ENCODE data around the gene FARS2. TPM values are rescaled to one million over a fixed set of nuclear protein-coding genes. Genes with fewer than 3 reads are reported as not detected.

The FARS2 gene
- total RNA-seq, 2 donors from 2014 or later, result 20.7 to 26.4 TPM

DNA sequence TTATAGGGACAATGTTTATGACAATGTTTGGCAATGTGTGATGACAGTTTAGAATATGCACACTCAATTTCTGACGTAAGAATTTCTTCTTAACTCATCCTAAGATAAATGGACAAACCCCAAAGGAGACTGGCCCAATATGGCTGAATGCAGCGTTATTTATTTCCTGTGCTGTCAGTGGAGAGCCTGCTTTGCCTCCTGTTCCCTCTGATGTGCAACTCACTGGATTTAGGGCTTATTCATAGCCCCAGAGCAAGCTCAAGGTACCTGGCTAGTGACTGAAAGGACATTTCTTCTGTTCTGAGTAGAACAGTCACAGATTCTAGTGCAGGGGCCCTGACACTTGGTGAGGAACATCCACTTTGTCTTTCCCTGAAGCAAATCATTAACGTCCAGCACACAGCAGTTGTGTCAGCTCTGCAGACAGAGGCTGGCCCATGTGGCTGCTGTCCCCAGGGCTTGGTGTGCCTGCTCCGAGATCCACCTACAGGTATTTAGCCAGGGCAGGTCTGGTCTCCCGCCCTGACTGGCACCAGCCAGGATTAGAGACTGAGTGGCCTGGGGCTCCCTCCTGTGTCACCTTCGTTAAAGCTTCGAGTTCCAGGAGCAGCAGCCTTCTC is 64.8 kb downstream of the FARS2 start:
- Mint-ChIP-seq H3K4me3 (no peak overlapping the region), H3K4me1 (peaks cover 17% of the 10 kb centered on the region), H3K27me3 (no peaks in the 10 kb centered on the region), H3K36me3 (ENCODE audit: low read depth) (no peaks in the 10 kb centered on the region), H3K27ac (no peak overlapping the region)
- DNase-seq (no peak), ATAC-seq (no peak)
- H3K9me3 ChIP-seq (ENCODE audit: control insufficient read depth, low read length, poor library complexity, severe bottlenecking), result no peaks in the 10 kb centered on the region

DNA sequence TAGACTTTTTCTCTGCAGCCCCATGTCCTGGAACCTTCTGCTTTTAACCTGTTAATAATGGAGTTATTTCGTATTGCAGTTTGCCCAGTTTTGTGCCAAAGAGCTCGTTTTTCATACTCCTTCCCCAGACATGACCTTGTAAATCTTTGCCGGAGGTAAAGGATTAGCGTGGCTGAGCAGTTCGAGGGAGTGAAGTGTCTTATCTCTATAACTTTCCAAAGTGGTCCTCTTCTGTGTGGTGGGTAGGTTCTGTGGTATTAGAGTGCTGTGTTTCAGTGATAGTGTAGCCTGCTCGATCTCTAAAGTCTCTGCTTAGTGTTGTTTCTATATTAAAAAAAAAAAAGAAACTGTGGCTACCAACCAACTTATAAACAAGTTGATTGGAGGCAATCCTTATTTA is 67.5 kb downstream of the FARS2 start:
- Mint-ChIP-seq H3K36me3 (ENCODE audit: low read depth) (no peaks in the 10 kb centered on the region), H3K4me3 (no peak overlapping the region), H3K27me3 (no peaks in the 10 kb centered on the region), H3K27ac (no peak overlapping the region), H3K4me1 (peaks cover 17% of the 10 kb centered on the region)
- no peak for DNase-seq
- H3K9me3 ChIP-seq (ENCODE audit: control insufficient read depth, low read length, poor library complexity, severe bottlenecking), result no peaks in the 10 kb centered on the region
- ATAC-seq, result no peak

DNA sequence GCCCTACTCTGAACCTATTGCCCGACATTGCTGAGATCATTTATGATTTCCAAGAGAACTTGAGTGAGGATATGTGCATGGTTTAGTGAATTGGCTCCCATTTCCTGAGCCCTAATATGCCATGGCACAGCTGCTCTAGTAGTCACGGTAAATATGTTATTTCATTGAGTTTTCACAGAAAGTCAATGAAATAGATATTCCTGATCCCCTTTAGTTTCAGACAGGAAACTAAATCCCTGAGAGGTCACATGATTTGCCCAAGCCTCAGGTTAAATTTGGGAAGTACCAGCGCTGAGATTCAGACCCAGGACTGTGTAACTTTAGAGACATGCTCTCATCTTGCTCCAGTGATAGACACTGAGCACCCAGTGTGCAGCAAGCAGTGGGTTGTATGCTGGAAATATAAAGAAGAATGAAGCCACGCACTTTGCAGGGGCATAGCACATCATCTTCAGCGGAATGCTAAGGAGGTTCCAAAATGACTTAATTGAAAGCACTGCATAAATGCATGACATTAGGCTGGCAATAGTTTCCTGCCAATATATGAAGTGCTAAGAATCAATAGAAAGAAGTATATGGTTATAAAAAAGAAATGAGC is 70.6 kb downstream of the FARS2 start:
- ATAC-seq (no peak), DNase-seq (no peak)
- no peaks in the 10 kb centered on the region for H3K9me3 ChIP-seq (ENCODE audit: control insufficient read depth, low read length, poor library complexity, severe bottlenecking)
- no peaks in the 10 kb centered on the region for H3K27me3 Mint-ChIP-seq
- peaks cover 27% of the 10 kb centered on the region for H3K4me1 Mint-ChIP-seq
- H3K36me3 Mint-ChIP-seq (ENCODE audit: low read depth), result no peaks in the 10 kb centered on the region
- no peak overlapping the region for H3K4me3 Mint-ChIP-seq
- no peak overlapping the region for H3K27ac Mint-ChIP-seq

DNA sequence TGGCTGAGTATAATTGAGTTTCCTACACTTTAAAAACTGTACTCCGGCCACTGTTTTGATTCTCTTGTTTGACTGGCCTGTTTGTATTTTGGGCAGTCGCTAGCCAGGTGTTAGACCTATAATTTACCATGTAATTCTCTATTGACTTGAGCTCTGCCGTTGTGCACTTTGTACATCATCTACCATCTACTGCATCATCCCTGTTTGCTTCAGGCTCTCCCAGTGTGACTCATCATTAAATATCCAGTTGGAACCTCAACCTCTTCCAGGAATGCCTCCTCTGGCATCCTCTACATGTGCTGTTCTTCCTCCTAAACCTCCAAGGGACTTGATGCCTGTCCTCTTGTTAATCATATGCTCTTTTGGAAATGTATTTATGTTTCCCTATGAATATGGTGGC is 72.3 kb downstream of the FARS2 start:
- H3K27me3 Mint-ChIP-seq, result no peaks in the 10 kb centered on the region
- H3K9me3 ChIP-seq (ENCODE audit: control insufficient read depth, low read length, poor library complexity, severe bottlenecking), result no peaks in the 10 kb centered on the region
- no peak overlapping the region for H3K27ac Mint-ChIP-seq
- ATAC-seq (no peak), DNase-seq (no peak)
- no peaks in the 10 kb centered on the region for H3K36me3 Mint-ChIP-seq (ENCODE audit: low read depth)
- no peak overlapping the region for H3K4me3 Mint-ChIP-seq
- peaks cover 32% of the 10 kb centered on the region for H3K4me1 Mint-ChIP-seq

DNA sequence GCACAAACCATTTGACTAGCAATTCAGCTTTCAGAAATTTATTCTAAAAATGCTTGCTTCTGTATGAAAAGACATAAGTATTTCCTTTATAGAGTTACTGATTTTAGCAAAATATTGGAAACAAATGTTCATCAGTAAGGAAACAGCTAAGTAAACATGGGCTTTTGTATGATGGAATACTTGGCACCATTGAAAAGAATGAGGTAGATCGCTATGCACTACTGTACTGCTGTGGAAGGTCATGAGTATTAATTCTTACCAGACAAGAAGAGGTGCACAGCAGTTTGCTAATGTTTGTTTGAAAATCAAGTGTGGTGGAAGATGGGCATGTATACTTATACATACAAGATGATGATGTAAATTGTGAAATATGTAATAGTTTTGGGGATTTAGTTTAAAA is 73.0 kb downstream of the FARS2 start:
- H3K4me3 Mint-ChIP-seq, result no peak overlapping the region
- no peaks in the 10 kb centered on the region for H3K9me3 ChIP-seq (ENCODE audit: control insufficient read depth, low read length, poor library complexity, severe bottlenecking)
- peaks cover 32% of the 10 kb centered on the region for H3K4me1 Mint-ChIP-seq
- ATAC-seq (no peak), DNase-seq (no peak)
- H3K27ac Mint-ChIP-seq, result no peak overlapping the region
- no peaks in the 10 kb centered on the region for H3K36me3 Mint-ChIP-seq (ENCODE audit: low read depth)
- no peaks in the 10 kb centered on the region for H3K27me3 Mint-ChIP-seq

DNA sequence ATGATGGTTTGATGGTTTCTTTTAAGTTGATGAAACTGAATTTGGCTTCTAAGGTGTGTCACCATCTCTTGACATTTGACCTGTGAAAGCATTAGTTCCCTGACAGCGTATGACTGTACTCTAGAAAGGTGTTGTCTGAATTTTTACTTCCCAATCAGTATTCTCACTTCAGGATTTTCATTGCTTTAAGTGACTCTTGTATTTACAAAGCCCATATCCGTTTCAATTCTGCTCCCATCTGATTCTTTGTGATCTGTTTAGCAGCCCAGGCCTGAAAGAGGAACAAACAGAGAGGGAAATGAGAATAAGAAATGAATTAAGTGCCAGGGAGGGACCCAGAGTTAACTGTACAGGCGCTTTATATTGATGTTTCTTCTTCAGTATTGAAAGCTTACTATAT is 73.7 kb downstream of the FARS2 start:
- no peaks in the 10 kb centered on the region for H3K36me3 Mint-ChIP-seq (ENCODE audit: low read depth)
- no peaks in the 10 kb centered on the region for H3K27me3 Mint-ChIP-seq
- no peak for ATAC-seq
- H3K9me3 ChIP-seq (ENCODE audit: control insufficient read depth, low read length, poor library complexity, severe bottlenecking), result no peaks in the 10 kb centered on the region
- peaks cover 32% of the 10 kb centered on the region for H3K4me1 Mint-ChIP-seq
- no peak for DNase-seq
- no peak overlapping the region for H3K4me3 Mint-ChIP-seq
- peak overlapping the region; percentile 11 for H3K27ac Mint-ChIP-seq

DNA sequence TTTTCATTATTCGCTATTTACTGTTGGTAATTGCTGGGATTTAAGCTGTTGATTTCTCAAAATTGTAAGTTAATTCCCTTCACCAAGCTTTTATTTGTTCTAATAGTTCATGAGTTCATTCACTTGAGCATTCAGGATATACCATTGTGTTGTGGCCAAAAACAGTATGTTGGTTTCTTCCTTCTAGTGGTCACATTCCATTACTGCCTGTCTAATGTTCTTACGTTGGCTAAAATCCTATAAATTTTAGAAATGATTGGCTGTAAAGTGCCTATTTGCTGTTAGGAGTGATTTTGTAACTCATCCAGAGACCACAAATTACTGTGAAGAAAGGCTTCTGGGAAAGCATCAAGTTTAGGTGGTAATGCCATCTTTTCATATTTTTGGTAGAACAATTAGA is 76.3 kb downstream of the FARS2 start:
- H3K9me3 ChIP-seq (ENCODE audit: control insufficient read depth, low read length, poor library complexity, severe bottlenecking), result no peaks in the 10 kb centered on the region
- no peak overlapping the region for H3K27ac Mint-ChIP-seq
- DNase-seq (no peak), ATAC-seq (no peak)
- no peaks in the 10 kb centered on the region for H3K27me3 Mint-ChIP-seq
- peaks cover 26% of the 10 kb centered on the region for H3K4me1 Mint-ChIP-seq
- no peaks in the 10 kb centered on the region for H3K36me3 Mint-ChIP-seq (ENCODE audit: low read depth)
- no peak overlapping the region for H3K4me3 Mint-ChIP-seq

DNA sequence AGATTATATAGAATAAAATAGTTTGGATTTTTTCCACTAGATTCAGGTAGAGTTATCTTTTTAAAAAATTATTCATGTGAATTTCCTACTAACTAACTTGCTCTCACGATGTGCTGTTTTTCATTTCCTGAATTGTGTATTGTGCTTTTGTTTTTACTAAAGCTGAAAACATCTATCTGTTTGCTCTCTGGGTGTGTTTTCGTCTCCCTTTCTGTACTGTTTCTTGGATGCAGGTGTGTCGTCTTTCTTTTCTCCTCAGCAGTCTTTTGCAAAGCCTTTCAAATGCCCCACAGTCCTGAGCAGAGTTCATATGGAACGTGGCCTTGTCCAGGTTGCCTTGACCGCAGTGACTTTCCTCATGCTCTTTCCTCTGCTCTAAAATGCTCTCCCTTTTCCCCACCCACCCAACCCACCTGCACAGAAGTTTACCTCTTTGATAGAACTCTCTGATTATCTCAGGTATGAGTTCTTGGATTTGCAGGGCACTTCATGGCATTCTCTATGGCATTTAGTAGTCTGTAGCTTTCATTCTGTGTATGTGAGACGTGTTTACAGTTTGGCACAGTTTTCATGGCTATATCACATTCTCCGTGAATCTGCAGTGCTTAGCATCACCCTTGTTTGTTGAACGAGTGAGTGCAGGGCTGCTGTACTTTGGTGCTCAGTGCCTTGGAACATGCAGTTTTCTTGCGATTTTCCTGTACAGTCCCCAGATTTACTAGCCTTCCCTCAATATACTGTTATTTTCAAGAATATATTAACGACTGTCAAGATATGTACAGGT is 77.1 kb downstream of the FARS2 start:
- DNase-seq (no peak), ATAC-seq (no peak)
- H3K27ac Mint-ChIP-seq, result peak overlapping the region; percentile 32
- no peaks in the 10 kb centered on the region for H3K27me3 Mint-ChIP-seq
- no peaks in the 10 kb centered on the region for H3K9me3 ChIP-seq (ENCODE audit: control insufficient read depth, low read length, poor library complexity, severe bottlenecking)
- H3K36me3 Mint-ChIP-seq (ENCODE audit: low read depth), result no peaks in the 10 kb centered on the region
- peak overlapping the region; percentile 83 for H3K4me3 Mint-ChIP-seq
- H3K4me1 Mint-ChIP-seq, result peaks cover 26% of the 10 kb centered on the region

DNA sequence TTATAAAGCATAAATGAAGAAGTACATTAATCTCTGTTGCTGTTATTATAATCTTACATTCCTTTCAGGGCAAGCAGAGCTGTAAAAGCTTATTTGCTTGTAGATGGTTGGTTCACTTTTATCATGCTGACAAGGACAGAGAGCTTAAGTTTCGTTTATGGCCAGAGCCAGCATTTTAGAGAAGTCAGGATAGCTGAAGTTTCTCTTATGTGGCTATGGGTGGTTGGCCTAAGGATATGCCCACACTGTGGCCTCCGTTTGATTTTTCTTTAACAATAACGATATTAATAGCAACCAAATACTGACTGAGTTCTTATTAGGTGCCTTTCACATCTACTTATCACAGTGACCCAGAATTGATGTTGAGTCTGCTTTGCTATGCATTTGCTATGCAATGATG is 78.5 kb downstream of the FARS2 start:
- no peak for DNase-seq
- Mint-ChIP-seq H3K27me3 (no peaks in the 10 kb centered on the region), H3K4me1 (peaks cover 19% of the 10 kb centered on the region), H3K36me3 (ENCODE audit: low read depth) (no peaks in the 10 kb centered on the region), H3K4me3 (no peak overlapping the region), H3K27ac (no peak overlapping the region)
- H3K9me3 ChIP-seq (ENCODE audit: control insufficient read depth, low read length, poor library complexity, severe bottlenecking), result no peaks in the 10 kb centered on the region
- no peak for ATAC-seq

DNA sequence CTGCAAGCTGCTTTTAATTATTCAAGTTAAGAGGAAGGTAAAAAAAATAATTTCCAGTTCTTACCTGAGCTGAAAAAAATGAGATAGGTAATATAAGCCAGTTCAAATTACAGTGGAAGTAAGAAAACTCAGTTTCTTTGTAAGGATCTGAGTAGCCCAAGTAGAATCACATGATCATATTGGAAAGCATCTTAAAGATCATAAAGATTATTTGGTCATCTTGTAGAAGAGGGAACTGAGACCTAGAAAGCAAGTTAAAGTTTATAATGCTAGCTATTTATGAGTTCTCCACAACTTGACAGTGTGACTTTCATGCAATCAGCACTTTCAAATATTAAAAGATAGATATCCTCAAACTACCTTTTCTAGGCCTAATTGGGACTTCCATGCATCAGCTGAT is 80.5 kb downstream of the FARS2 start:
- no peak overlapping the region for H3K27ac Mint-ChIP-seq
- no peaks in the 10 kb centered on the region for H3K9me3 ChIP-seq (ENCODE audit: control insufficient read depth, low read length, poor library complexity, severe bottlenecking)
- no peaks in the 10 kb centered on the region for H3K27me3 Mint-ChIP-seq
- H3K4me3 Mint-ChIP-seq, result no peak overlapping the region
- ATAC-seq (no peak), DNase-seq (no peak)
- H3K4me1 Mint-ChIP-seq, result peaks cover 12% of the 10 kb centered on the region
- H3K36me3 Mint-ChIP-seq (ENCODE audit: low read depth), result no peaks in the 10 kb centered on the region

DNA sequence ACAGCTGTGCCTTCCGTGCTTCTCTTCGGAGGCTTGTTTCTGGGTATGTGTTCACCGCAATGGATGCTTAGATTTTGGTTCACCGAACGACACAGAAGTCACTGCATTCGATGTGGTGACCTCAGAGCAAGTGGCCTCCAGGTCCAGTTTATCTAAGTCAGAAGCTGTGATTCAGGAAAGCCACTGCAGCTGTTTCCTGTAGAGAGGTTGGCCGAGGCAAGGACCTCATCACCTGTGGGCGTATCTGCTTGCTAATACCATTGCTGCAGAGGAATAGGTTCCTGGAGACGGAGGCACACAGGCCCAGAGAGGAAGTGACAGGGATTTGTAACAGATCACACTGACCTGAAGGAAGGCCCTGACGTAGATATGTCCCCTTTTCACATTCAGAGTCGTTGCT is 82.7 kb downstream of the FARS2 start:
- no peak overlapping the region for H3K27ac Mint-ChIP-seq
- H3K4me3 Mint-ChIP-seq, result no peak overlapping the region
- H3K9me3 ChIP-seq (ENCODE audit: control insufficient read depth, low read length, poor library complexity, severe bottlenecking), result no peaks in the 10 kb centered on the region
- ATAC-seq, result no peak
- H3K27me3 Mint-ChIP-seq, result no peaks in the 10 kb centered on the region
- peaks cover 4% of the 10 kb centered on the region for H3K4me1 Mint-ChIP-seq
- no peaks in the 10 kb centered on the region for H3K36me3 Mint-ChIP-seq (ENCODE audit: low read depth)
- no peak for DNase-seq

DNA sequence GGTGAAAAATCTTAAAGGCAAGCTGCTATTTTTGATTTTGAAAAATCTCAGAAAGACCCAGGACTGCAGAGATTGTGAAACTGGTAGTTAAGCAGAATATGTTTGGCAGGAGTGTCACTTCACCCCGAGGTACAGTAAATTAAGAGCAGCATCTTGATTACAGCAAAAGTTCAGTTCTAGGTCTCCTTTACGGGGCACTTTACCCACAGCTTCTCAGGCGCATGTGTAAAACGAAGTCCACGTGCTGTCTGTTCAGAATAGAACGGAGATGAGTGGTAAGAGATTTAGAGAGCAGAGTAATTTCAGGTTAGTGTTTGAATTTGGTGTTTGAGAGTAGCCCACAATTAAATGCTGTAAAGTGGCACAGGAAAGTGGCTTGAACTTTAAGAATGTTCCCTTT is 84.0 kb downstream of the FARS2 start:
- Mint-ChIP-seq H3K27ac (no peak overlapping the region), H3K27me3 (no peaks in the 10 kb centered on the region), H3K4me1 (peaks cover 4% of the 10 kb centered on the region), H3K4me3 (no peak overlapping the region), H3K36me3 (ENCODE audit: low read depth) (no peaks in the 10 kb centered on the region)
- no peaks in the 10 kb centered on the region for H3K9me3 ChIP-seq (ENCODE audit: control insufficient read depth, low read length, poor library complexity, severe bottlenecking)
- ATAC-seq (no peak), DNase-seq (no peak)

DNA sequence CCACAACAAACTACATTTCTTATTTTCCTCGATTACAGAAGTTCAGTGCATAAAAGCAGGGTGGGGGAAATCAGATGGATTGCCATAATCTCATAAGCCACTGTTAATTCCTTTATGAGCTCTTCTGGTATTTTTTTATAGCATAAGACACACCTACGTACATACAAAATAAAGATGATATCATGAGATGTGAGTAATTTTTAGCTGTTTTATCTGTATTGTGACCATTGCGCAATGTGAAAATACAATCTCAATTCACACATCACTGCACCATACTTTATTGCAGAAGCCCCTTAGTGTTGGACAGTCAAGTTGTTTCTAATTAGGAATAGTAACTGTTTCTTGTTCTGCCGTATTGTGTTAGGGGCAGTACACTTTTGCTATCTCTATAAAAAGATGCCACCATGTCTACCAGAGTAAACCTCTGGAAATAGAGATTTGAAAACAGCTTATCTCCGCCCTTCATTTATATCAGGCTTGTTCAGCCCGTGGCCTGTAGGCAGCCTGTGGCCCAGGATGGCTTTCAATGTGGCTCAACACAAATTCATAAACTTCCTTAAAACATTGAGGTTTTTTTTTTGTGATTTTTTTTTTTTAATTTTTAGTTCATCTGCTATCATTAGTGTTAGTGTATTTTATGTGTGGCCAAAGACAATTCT is 90.4 kb downstream of the FARS2 start:
- H3K4me3 Mint-ChIP-seq, result no peak overlapping the region
- no peaks in the 10 kb centered on the region for H3K9me3 ChIP-seq (ENCODE audit: control insufficient read depth, low read length, poor library complexity, severe bottlenecking)
- H3K27me3 Mint-ChIP-seq, result no peaks in the 10 kb centered on the region
- DNase-seq (no peak), ATAC-seq (no peak)
- no peaks in the 10 kb centered on the region for H3K36me3 Mint-ChIP-seq (ENCODE audit: low read depth)
- peaks cover 8% of the 10 kb centered on the region for H3K4me1 Mint-ChIP-seq
- peak overlapping the region; percentile 43 for H3K27ac Mint-ChIP-seq

All from T-helper 17 cell (primary cell).